SKM-1 (cell line): ENCODE measurements around the gene KRT85.
"Not testable (repeated sequence)": the region's sequence is repeated elsewhere in the genome, so short reads cannot be mapped to it uniquely, and the experiment has no call there.

Source experiments
- DNase-seq: peaks from one replicate; lab custom pipeline; 2025; ENCODE audit not compliant: unreplicated experiment; lab: John Stamatoyannopoulos, UW

KRT85 gene

DNA sequence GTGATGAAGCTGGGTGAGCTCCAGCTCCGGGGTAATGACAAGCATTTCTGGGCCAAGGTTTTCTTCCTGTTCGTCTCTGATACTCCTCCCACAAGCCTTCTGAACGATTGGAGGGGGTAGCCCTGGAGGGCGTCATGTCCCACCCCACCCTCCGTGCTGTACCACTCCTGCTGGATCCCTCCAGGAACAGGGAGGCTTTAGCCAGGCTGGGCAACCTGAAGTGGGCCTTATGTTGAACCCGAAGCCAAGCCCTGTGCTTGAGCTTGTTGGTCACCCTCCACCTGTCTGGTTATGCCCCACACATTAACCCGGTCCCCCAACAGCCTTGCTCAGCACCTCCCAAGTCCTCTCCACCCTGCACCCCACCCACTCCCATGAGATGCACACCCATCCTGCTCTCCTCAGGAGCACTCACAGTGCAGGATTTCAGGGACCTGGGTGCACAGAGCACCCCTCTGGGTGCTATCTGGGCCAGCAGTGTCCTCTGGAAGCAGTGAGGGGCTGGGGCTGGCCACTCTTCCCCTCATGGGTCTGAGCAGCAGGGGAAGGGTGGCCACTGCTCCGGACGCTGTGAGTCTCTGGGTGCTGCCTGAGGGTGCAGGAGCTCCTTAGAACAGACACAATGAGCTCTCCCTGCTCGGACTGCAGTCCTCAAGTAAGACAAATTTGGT, 39.3 kb downstream of the KRT85 start:
- DNase-seq, result no peak

DNA sequence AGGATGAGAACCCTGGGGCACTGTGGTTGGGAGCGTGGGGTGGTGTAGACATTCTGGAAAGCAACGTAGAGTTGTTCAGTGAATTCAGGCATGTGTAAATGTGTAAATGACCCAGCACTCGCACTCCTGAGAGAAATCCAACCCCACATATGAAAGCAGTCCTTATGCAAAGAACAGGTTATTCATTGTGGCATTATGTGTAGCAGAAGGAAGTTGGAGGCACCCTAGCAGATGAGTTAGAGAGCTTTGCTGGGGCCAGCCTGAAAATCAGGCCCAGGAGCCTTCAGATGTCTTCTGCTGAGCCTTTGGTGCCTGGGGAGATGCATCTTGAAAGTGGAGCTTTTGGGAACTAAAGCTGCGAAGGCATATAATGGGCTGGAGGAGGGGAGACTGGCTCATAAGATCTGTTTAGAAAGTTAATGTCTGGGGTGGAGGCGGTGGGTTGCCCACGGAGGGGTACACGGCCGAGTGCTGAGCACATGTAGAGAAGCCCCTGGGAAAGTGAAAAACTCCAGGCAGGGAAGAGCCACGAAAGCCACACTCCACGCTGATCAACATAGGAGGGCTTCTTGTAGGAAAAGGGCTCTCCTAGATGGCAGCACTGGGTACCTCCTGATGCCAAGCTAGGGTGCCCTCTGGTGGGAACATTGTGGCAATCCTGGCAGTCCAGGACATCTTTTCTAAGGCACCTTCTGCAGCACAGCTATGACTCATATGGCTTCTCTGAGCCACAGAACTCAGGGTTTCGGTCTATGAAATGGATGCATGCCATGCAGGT, 40.0 kb downstream of the KRT85 start:
- DNase-seq, result peak; percentile 18

DNA sequence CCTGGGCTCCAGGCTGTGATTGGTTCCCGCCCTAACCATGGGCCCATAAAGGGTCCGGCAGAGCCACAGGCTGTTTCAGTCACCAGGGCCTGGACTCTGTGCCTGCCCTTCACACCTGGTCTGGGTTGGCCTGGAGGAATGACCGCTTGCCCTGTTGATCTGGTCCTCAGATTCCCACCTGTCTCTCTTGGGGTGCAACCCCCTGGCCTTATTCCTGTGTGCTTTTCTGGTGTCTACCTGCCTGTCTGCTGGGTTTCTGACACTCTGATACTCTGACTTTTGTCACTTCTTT, 43.2 kb downstream of the KRT85 start:
- DNase-seq, result no peak

- DNase-seq, result no peak
These were observed 43.7 kb downstream of the KRT85 start for GRCh38 chr12:52323416-52324152.

- DNase-seq, result no peak
These were observed 44.3 kb downstream of the KRT85 start for GRCh38 chr12:52323001-52323400.

DNA sequence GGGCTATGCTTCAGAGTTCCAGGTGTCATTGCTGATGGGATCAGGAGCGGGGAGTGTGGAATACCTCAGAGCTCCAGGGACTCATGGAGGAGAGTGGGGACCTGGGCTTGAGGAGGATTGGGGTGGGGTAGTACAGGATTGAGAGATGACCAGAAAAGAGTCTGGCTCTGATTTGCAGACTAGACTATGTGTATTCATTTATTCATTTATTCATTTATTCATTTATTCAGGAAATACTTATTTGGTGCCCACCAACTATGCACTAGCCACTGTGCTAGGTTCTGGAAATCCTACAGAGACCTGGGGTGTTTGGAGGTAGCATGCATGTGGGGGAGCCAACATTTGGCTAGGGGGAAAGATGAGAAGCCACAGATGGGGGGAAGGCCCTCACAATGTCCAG, 45.2 kb downstream of the KRT85 start:
- DNase-seq, result no peak

DNA sequence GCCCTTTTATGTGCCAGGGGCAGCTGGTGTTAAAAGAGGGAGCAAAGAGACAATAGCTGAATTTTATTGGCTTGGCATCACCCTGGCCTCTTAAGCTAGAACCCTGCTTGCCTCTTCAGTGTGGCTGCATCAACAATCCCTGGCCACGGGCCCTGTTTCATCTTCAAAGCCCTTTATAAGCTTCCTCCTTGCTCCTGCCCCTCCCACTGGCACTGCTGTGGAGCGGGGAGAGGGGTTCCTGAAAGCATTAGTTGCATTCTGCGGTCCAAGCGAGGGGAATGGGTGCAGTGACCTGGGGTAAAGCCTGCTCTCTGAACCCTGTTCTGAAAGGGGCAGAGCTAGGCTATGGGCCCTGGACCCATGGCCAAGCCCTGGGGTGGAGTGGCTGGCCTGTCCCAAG, 45.9 kb downstream of the KRT85 start:
- DNase-seq, result no peak

DNA sequence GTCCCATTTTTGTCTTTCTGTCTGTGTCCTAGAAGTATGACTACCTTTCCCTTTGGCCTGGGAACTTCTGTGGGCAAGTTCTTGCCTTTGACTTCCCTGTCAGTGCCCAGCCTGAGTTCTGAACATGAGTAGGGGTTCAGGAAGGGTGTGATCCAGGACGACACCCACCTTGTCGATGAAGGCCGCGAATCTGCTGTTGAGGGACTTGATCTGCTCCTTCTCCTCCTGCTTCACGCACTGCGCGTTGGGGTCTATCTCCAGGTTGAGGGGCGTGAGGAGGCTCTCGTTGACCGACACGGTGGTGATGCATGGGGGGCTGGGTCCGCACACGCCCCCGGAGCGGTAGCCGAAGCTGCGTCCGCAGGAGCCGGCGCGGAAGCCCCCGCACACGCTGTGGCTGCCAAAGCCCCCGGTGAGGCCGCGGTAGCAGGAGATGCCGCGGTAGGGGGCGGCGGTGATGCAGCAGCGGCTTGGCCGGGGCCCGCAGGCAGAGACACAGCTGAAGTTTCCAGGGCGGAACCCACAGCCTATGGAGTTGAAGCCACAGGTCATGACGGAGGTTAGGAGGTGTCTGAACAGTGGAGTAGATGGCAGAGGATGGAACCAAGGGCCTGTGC, 46.4 kb downstream of the KRT85 start, which contains the start of gene KRT83:
TSS of gene KRT83 (minus strand) at position 615 of the 617 bp plus-strand sequence. CDS start at position 552, 63 bp downstream.
- DNase-seq, result no peak

- no peak for DNase-seq
These were observed 48.2 kb downstream of the KRT85 start for GRCh38 chr12:52319097-52319496.

DNA sequence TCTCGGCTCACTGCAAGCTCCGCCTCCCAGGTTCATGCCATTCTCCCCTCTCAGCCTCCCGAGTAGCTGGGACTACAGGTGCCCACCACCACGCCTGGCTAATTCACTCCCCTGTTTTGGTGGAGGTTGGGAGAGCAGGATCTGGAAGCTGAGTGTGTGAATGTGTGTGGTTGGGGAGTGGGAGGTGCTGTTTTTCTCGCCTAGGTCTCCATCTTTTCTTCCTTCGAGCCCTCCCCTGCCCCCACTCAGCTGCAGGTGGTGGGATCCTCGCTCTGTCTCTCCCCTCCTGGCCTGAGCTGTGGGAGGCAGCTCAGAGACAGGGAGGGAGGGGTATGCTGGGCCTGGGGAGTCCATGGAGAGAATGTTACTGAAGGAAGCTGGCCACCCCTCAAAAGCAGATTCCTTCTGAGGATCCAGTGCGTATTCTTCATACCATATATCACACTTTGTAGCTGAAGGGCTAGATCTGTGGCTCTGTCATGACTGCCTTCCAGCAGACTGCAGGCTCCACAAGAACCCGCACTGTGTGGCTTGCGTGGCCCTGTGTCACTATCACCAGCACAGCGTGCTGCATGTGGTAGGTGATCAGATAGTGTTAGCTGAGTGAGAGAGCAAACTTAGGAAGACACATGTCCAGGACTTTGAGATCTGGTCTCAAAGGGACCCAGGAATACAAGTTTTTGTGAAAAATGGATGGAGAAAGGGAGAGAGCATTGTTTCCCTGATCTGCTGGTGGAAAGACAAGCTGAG, 48.9 kb downstream of the KRT85 start:
- DNase-seq, result no peak

- DNase-seq, result no peak
These were observed 49.7 kb downstream of the KRT85 start for GRCh38 chr12:52317468-52318052.

- DNase-seq, result no peak
These were observed 50.6 kb downstream of the KRT85 start for GRCh38 chr12:52316701-52317100.

- no peak for DNase-seq
These were observed 51.0 kb downstream of the KRT85 start for GRCh38 chr12:52316290-52316689.

DNA sequence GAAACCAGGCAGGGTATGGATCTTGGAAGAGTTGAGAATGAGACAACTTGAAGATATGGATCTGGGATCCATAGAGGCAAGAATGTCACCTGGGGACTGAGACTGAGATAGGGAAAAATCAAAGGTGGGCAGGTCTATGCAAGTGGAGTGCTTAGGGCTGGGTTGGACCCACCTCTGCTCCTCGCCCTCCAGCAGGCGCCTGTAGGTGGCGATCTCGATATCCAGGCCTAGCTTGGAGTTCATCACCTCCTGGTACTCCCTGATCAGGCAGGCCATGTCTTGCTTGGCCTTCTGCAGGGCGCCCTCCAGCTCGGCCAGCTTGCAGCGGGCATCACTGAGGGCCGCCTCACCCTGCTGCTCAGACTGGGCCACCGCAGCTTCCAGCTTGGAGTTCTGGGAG, 51.6 kb downstream of the KRT85 start:
- not testable (repeated sequence) for DNase-seq

GRCh38 chr12:52314511-52314910, 52.8 kb downstream of the KRT85 start:
- no peak for DNase-seq

- no peak for DNase-seq
These were observed 53.4 kb downstream of the KRT85 start for GRCh38 chr12:52313926-52314325.

- no peak for DNase-seq
These were observed 53.8 kb downstream of the KRT85 start for GRCh38 chr12:52313461-52313860.

DNA sequence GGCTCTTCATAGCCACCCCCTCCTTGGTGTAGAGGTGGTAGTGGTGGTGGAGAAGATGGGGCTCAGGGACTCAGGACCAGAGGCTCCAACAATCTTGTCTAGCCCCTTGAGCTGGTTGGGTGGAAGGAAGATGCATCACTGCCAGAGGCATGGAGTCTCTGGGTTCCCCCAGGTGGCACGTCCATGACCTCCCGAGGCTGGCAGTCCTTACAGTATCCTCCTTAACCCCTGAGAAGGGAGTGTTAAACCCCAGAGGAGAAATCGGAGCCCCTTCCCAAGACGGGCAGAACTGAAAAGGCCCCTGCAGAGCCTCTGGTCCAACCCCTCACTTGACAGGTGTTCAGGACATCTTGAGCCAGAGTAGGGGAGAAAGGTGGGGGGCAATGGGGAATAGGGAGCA, 55.2 kb downstream of the KRT85 start:
- DNase-seq, result no peak

GRCh38 chr12:52311285-52311648, 56.0 kb downstream of the KRT85 start:
- DNase-seq, result no peak

DNA sequence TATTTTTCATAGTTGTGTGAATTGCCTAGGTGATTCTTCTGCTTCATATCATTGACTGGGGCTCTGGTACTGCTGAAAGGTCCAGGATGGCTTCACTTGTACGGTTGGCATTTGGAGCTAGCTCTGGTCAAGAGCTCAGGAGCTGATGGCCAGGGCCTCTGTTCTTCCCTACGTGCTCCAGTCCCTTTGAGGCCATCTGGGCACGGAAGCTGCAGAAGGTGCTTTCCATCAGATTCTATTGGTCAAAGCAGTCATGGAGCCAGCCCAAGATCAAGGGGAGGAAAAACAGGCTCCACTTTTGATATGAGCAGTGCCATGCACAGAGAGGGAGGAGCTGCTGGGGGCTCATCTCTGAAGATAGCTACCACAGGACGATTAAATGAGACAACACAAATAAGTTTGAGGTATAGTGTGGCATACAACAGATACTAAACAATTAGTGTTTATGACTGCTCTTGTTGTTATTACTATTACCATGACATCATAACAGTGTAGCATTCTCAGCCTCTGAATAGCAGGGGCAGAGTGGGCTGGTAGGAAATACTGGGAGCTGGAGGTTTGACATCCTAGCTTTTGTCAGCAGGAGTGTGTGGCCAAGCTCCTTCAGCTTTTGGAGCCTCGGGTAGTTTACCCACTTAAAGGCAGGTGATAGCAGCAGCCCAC, 56.5 kb downstream of the KRT85 start:
- no peak for DNase-seq
